ENCODE results near the gene TOM1L2.

- TF ChIP-seq CREB1 (IDR thresholded peaks at IDR 0.05; ENCODE audit: low read depth) = no peak
- TF ChIP-seq EP300 (IDR thresholded peaks at IDR 0.05; ENCODE audit: borderline replicate concordance) = no peak
- TF ChIP-seq FOXM1 (IDR thresholded peaks at IDR 0.05; ENCODE audit: borderline replicate concordance, low read depth) = no peak
- no peak for TF ChIP-seq TAF1 (IDR thresholded peaks at IDR 0.05; ENCODE audit: low read depth)
- TF ChIP-seq TEAD4 (IDR thresholded peaks at IDR 0.05) = no peak
- no peak for TF ChIP-seq REST (IDR thresholded peaks at IDR 0.05; ENCODE audit: low read depth)
- TF ChIP-seq ZBTB7A (IDR thresholded peaks at IDR 0.05; ENCODE audit: low read depth) = no peak
- TF ChIP-seq YY1 (IDR thresholded peaks at IDR 0.05; ENCODE audit: low read depth) = no peak
- TF ChIP-seq MAX (IDR thresholded peaks at IDR 0.05) = no peak
- TF ChIP-seq RAD21 (IDR thresholded peaks at IDR 0.05; ENCODE audit: low read depth) = no peak
- TF ChIP-seq, protein P1, sequence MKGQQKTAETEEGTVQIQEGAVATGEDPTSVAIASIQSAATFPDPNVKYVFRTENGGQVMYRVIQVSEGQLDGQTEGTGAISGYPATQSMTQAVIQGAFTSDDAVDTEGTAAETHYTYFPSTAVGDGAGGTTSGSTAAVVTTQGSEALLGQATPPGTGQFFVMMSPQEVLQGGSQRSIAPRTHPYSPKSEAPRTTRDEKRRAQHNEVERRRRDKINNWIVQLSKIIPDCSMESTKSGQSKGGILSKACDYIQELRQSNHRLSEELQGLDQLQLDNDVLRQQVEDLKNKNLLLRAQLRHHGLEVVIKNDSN (IDR thresholded peaks at IDR 0.05) = no peak
- TF ChIP-seq EGR1 (IDR thresholded peaks at IDR 0.05) = no peak
- no peak for TF ChIP-seq NFIC (IDR thresholded peaks at IDR 0.05)
Measured at GRCh38 chr17:17990282-17990681, 18.1 kb upstream of the TOM1L2 start.

Data from Ishikawa (cell line).